IPS-NIHi7 (cell line): ENCODE data around the gene TMEM117.

ENCODE experiments used
- DNase-seq: peaks from one replicate; pipeline ENCODE4 v3.0.0; 2012; ENCODE audit warnings: mixed read lengths; ENCODE audit errors: extremely low spot score

TMEM117 gene

GRCh38 chr12:43835656-43836474 lies at the start of gene TMEM117:
TSS of gene TMEM117 (plus strand) at chr12:43836081.
- peak; percentile 79 for DNase-seq

- DNase-seq: no peak
These were observed 48.8 kb upstream of the TMEM117 start for GRCh38 chr12:43786899-43787693.

GRCh38 chr12:43789941-43790340 lies 45.9 kb upstream of the TMEM117 start:
- no peak for DNase-seq

GRCh38 chr12:43795716-43796280 lies 40.1 kb upstream of the TMEM117 start:
- DNase-seq: no peak

- no peak for DNase-seq
These were observed 38.2 kb upstream of the TMEM117 start for GRCh38 chr12:43797561-43798217.

GRCh38 chr12:43805149-43805859 lies 30.6 kb upstream of the TMEM117 start:
- DNase-seq: no peak

GRCh38 chr12:43805860-43806736 lies 29.8 kb upstream of the TMEM117 start, which contains the start of gene TWF1:
TSS of gene TWF1 (minus strand) at chr12:43806317. CDS start at chr12:43806245, 72 bp downstream.
- DNase-seq: peak; percentile 94

- no peak for DNase-seq
These were observed 29.2 kb upstream of the TMEM117 start for GRCh38 chr12:43806737-43807072.

GRCh38 chr12:43807386-43807785 lies 28.5 kb upstream of the TMEM117 start:
- no peak for DNase-seq

- DNase-seq: no peak
These were observed 23.8 kb upstream of the TMEM117 start for GRCh38 chr12:43812057-43812456.

- no peak for DNase-seq
These were observed 23.0 kb upstream of the TMEM117 start for GRCh38 chr12:43812926-43813325.

GRCh38 chr12:43815416-43815815 lies 20.5 kb upstream of the TMEM117 start:
- no peak for DNase-seq

- no peak for DNase-seq
These were observed 19.7 kb upstream of the TMEM117 start for GRCh38 chr12:43816168-43816567.

- DNase-seq: no peak
These were observed 11.6 kb upstream of the TMEM117 start for GRCh38 chr12:43824207-43824775.

- no peak for DNase-seq
These were observed 9.2 kb upstream of the TMEM117 start for GRCh38 chr12:43826681-43827080.

GRCh38 chr12:43827093-43827492 lies 8.8 kb upstream of the TMEM117 start:
- no peak for DNase-seq

GRCh38 chr12:43832463-43833168 lies 3.3 kb upstream of the TMEM117 start:
- no peak for DNase-seq

- no peak for DNase-seq
These were observed 621 bp upstream of the TMEM117 start for GRCh38 chr12:43835264-43835655.

- DNase-seq: no peak
These were observed 651 bp downstream of the TMEM117 start for GRCh38 chr12:43836475-43836989.
